T-cell (primary cell): Measurements from ENCODE around the gene NETO1. TPM values are rescaled to one million over a fixed set of nuclear protein-coding genes. Genes with fewer than 3 reads are reported as not detected.

Source experiments
- ATAC-seq, 4 experiments: fragments of 200-7000 bp in 3 of 4; fragments of 150-1000 bp in 1 of 4; cut with Tn5 transposase; replicated peaks in 1 of 4; 1 replicate in 3 of 4; 2 replicates in 1 of 4; pipeline ENCODE4 v1.10.0; 2021; ENCODE audit warnings: moderate library complexity in 3 of 4, mild to moderate bottlenecking in 2 of 4, moderate number of reproducible peaks in 1 of 4
- CTCF ChIA-PET, 2 donors: fragments of 300-600 bp; sonication (Branson Sonifier 250); formaldehyde crosslinking; loops; one replicate each; lab custom pipeline; 2022; ENCODE audit warnings: antibody characterized with exemption in 2 of 2; lab: Charles Lee
- POLR2A ChIA-PET, 2 donors: fragments of 300-600 bp; sonication (Branson Sonifier 250); formaldehyde crosslinking; loops; one replicate each; lab custom pipeline; 2022; ENCODE audit warnings: antibody characterized with exemption in 2 of 2; lab: Charles Lee
- DNase-seq, 35 experiments: peaks; one replicate each; pipeline versions ENCODE4 v3.0.0 to v3.0.0-alpha.2; 2013 to 2023
- H3K27ac ChIP-seq: one replicate; pipeline ENCODE4 v1.5.1; 2013; ENCODE audit warnings: low read length
- H3K27me3 ChIP-seq, 2 experiments: replicated peaks in 1 of 2; 1 replicate in 1 of 2; 2 replicates in 1 of 2; pipeline versions ENCODE4 v1.6.1 to v1.7.0; 2013; ENCODE audit warnings: low read length in 1 of 2, mixed read lengths in 1 of 2; ENCODE audit not compliant: control insufficient read depth in 2 of 2, insufficient read depth in 2 of 2; ENCODE audit errors: extremely low read depth in 1 of 2
- H3K36me3 ChIP-seq, 2 donors: 1 replicate in 1 of 2; 2 replicates in 1 of 2; pipeline versions ENCODE4 v1.6.1 to v1.7.0; 2013; ENCODE audit warnings: low read length in 1 of 2; ENCODE audit not compliant: control insufficient read depth in 2 of 2, insufficient read depth in 1 of 2; ENCODE audit errors: extremely low read depth in 1 of 2
- H3K4me1 ChIP-seq, 2 experiments: 1 replicate in 1 of 2; 2 replicates in 1 of 2; pipeline versions ENCODE4 v1.6.1 to v1.7.0; 2013; ENCODE audit warnings: low read length in 2 of 2, mixed read lengths in 1 of 2; ENCODE audit not compliant: insufficient read depth in 2 of 2, control insufficient read depth in 1 of 2; ENCODE audit errors: extremely low read depth in 1 of 2
- H3K4me3 ChIP-seq, 2 donors: 1 replicate in 1 of 2; 2 replicates in 1 of 2; pipeline versions ENCODE4 v1.5.1 to v1.7.0; 2013; ENCODE audit warnings: mild to moderate bottlenecking in 2 of 2, low read length in 1 of 2, moderate library complexity in 1 of 2; ENCODE audit not compliant: control insufficient read depth in 1 of 2; ENCODE audit errors: extremely low read depth in 1 of 2
- H3K9me3 ChIP-seq: 2 replicates; pipeline ENCODE4 v1.7.0; 2013
- H3K27ac Mint-ChIP-seq, 2 donors: one replicate each; pipeline ENCODE4 v1.8.0; 2020 to 2021; ENCODE audit warnings: mild to moderate bottlenecking in 2 of 2, mixed read lengths in 2 of 2
- H3K27me3 Mint-ChIP-seq, 2 donors: one replicate each; pipeline ENCODE4 v1.8.0; 2021 to 2022; ENCODE audit warnings: mixed read lengths in 2 of 2
- H3K36me3 Mint-ChIP-seq: one replicate; pipeline ENCODE4 v1.8.0; 2021; ENCODE audit warnings: mixed read lengths
- H3K4me1 Mint-ChIP-seq, 3 donors: one replicate each; pipeline ENCODE4 v1.8.0; 2020 to 2022; ENCODE audit warnings: mixed read lengths in 3 of 3, mild to moderate bottlenecking in 1 of 3
- H3K4me3 Mint-ChIP-seq, 3 donors: one replicate each; pipeline ENCODE4 v1.8.0; 2020 to 2022; ENCODE audit warnings: mild to moderate bottlenecking in 3 of 3, mixed read lengths in 3 of 3, moderate library complexity in 3 of 3
- H3K9me3 Mint-ChIP-seq, 3 donors: one replicate each; pipeline ENCODE4 v1.8.0; 2020 to 2022; ENCODE audit warnings: mixed read lengths in 3 of 3
- WGBS: methylation state at CpG from one replicate; pipeline ENCODE4 v1.1.5; 2013; ENCODE audit warnings: missing lambda C conversion rate; ENCODE audit not compliant: insufficient coverage; 5-methylcytosine and 5-hydroxymethylcytosine counted together
- total RNA-seq, 35 experiments: library from RNA in 6 of 35; stranded (reverse) in 6 of 35; fragments of 120-200 nt in 1 of 35; gene quantifications; one replicate each; pipeline versions ENCODE4 v1.2.1 to v1.2.4 and lab custom pipeline; 2013 to 2026

Gene NETO1
- total RNA-seq, 5 donors from 2014 or later (not counting 1 experiment from before 2014, with no cell fraction given) = 0.19 TPM; not detected in 4

DNA sequence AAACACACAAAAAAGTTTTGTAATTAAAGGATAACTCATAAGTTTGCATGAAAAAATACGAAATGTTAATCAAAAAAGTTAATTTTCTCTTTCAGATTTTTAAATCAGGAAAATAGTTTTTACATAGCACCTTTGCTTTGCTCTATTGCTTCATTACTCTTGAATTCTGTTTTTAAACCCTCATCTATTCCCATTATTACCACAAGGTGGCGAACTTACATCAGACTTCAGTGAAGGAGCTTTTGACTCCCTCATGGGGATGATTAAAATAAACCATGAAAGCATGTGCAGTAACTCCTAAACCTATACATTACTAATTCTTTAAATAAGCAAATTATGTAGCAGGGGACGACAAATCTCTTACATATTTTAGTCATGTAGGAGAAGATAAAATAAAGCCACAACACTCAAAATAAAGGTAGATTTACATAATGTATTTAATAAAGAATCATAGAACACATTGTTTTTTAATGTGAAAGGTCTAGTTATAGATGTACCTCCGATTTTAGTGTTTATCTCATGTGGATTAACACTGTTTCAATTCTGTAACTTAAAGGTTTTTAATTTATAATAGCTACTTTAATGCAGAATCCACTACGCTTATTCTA lies 105.2 kb downstream of the NETO1 start:
- Mint-ChIP-seq H3K4me1 (no peaks in the 10 kb centered on the region), H3K4me3 (no peak overlapping the region), H3K27ac (no peak overlapping the region), H3K27me3 (no peaks in the 10 kb centered on the region), H3K9me3 (no peaks in the 10 kb centered on the region), H3K36me3 (no peaks in the 10 kb centered on the region)
- Histone ChIP-seq H3K4me3 (no peak overlapping the region), H3K27ac (no peak overlapping the region), H3K4me1 (no peaks in the 10 kb centered on the region), H3K36me3 (no peaks in the 10 kb centered on the region), H3K27me3 (no peaks in the 10 kb centered on the region), H3K9me3 (no peaks in the 10 kb centered on the region)
- ChIA-PET POLR2A (no interaction called here), CTCF (interaction anchor here (0.5 to 0.6 kb wide), 2 partner anchors 475 to 1592 kb away, joined by 3 to 7 read pairs; no protein-coding TSS in a partner anchor)
- no peak for ATAC-seq
- DNase-seq = peak in 1 of 35 experiments; percentile 35
- WGBS = no CpG with 5 or more reads among the region's 5 CpGs

DNA sequence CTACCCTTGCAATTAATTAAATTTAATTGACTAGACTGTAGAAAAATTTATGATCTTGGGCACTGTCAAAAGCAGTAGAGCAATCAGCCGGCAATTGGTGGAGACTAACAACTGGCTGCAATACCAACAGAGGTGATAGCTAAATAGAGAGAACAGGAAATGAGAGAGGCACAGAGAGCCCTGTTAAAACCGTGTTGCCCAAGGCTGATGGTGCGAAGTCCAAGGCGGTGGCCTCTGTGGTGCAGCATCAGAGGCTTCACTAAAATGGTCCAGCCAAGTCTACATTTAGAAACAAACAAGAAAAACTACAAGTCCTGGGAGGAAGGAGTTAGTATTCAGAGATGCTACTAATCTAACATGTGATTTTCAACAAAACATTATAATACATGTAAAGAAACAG lies 115.6 kb downstream of the NETO1 start:
- DNase-seq (no peak), ATAC-seq (no peak)
- ChIA-PET CTCF (no interaction called here), POLR2A (no interaction called here)
- Histone ChIP-seq H3K4me3 (no peak overlapping the region), H3K9me3 (no peaks in the 10 kb centered on the region), H3K4me1 (no peaks in the 10 kb centered on the region), H3K36me3 (no peaks in the 10 kb centered on the region), H3K27ac (no peak overlapping the region), H3K27me3 (no peaks in the 10 kb centered on the region)
- Mint-ChIP-seq H3K36me3 (no peaks in the 10 kb centered on the region), H3K27ac (no peak overlapping the region), H3K4me1 (no peaks in the 10 kb centered on the region), H3K27me3 (no peaks in the 10 kb centered on the region), H3K9me3 (no peaks in the 10 kb centered on the region), H3K4me3 (no peak overlapping the region)
- WGBS = 83% methylated on average over 1 of the region's 4 CpGs

DNA sequence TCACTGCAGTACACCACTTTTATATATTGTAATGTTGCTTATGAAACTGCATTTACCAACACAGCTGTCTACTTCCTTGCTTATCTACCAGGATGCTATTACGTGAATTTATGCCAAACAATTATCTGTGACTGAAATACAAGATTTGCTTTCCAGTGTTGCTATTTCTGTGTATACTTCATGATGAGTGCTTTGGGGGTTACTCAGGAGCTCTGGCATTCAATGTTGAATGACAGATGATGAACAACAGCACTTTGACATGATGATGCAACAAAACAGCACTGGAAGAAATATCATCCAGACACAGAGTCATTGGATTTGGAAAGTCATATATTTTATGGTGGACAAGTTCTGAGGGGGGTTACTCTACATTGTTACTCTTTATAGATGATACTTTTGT lies 125.8 kb downstream of the NETO1 start:
- ChIA-PET POLR2A (interaction anchor here in 1 of 2 donors (0.7 kb wide), 1 partner anchor 797 kb away, joined by 3 read pairs; no protein-coding TSS in a partner anchor), CTCF (no interaction called here)
- H3K27me3 ChIP-seq = no peaks in the 10 kb centered on the region
- no peaks in the 10 kb centered on the region for H3K9me3 ChIP-seq
- Mint-ChIP-seq H3K9me3 (peaks cover 0 to 2% (median 0%) of the 10 kb centered on the region in 3 donors), H3K36me3 (no peaks in the 10 kb centered on the region), H3K4me1 (no peaks in the 10 kb centered on the region), H3K27ac (no peak overlapping the region), H3K4me3 (no peak overlapping the region), H3K27me3 (no peaks in the 10 kb centered on the region)
- H3K27ac ChIP-seq = no peak overlapping the region
- ATAC-seq = no peak
- no peak overlapping the region for H3K4me3 ChIP-seq
- no peaks in the 10 kb centered on the region for H3K36me3 ChIP-seq
- DNase-seq = no peak
- no peaks in the 10 kb centered on the region for H3K4me1 ChIP-seq
- no CpG with 5 or more reads among the region's 1 CpG for WGBS

DNA sequence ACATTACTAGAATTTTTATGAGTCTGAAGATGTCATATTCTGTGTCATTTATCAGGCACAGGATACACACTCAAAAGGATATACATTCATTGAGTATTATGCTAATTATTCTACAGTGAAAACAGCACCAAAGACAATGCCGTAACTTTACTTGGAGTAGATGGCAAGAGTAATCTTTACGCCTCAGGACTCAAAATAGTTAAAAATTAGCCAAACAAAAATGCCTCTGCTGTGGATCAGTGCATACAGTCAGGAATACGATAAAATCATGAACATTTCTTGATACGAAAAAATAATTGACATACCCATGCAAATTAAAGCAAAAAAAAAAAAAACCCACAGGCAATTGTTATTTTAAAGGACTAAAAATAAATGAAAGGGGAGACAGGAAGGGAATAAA lies 129.7 kb downstream of the NETO1 start:
- no peaks in the 10 kb centered on the region for H3K36me3 Mint-ChIP-seq
- no peak overlapping the region for H3K4me3 Mint-ChIP-seq
- no peak overlapping the region for H3K27ac Mint-ChIP-seq
- Histone ChIP-seq H3K4me3 (no peak overlapping the region), H3K36me3 (no peaks in the 10 kb centered on the region), H3K9me3 (no peaks in the 10 kb centered on the region), H3K4me1 (no peaks in the 10 kb centered on the region), H3K27ac (no peak overlapping the region), H3K27me3 (no peaks in the 10 kb centered on the region)
- WGBS = 100% methylated on average over 2 of the region's 4 CpGs
- ChIA-PET POLR2A (no interaction called here), CTCF (no interaction called here)
- no peaks in the 10 kb centered on the region for H3K4me1 Mint-ChIP-seq
- peaks cover 0 to 2% (median 0%) of the 10 kb centered on the region in 3 donors for H3K9me3 Mint-ChIP-seq
- DNase-seq = no peak
- no peaks in the 10 kb centered on the region for H3K27me3 Mint-ChIP-seq
- ATAC-seq = no peak

DNA sequence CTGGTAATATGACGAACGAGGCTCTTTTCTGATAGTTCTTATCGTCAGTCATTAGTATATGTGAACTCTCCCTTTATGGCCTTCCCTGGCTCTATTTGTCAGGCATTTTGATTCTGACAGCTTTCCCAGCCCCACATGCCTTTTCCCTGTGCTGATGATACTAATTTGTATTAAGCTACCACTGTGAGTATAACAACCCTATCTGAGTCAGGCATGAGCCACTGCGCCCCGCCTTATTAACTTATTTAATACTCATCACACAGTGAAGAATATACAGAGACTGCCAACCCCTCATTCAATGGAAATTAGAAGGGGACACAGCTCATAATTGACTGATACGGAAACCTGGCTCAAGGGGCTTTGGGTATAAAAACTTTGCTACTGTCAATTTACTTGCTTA lies 140.0 kb downstream of the NETO1 start:
- Mint-ChIP-seq H3K36me3 (no peaks in the 10 kb centered on the region), H3K27me3 (no peaks in the 10 kb centered on the region), H3K4me3 (no peak overlapping the region), H3K9me3 (peaks cover 2 to 7% (median 3%) of the 10 kb centered on the region in 3 donors), H3K4me1 (no peaks in the 10 kb centered on the region), H3K27ac (no peak overlapping the region)
- WGBS = 88% methylated on average over 3 of the region's 6 CpGs
- Histone ChIP-seq H3K27ac (no peak overlapping the region), H3K27me3 (no peaks in the 10 kb centered on the region), H3K4me3 (no peak overlapping the region), H3K9me3 (no peaks in the 10 kb centered on the region), H3K36me3 (no peaks in the 10 kb centered on the region), H3K4me1 (no peaks in the 10 kb centered on the region)
- ATAC-seq (no peak), DNase-seq (no peak)
- ChIA-PET POLR2A (no interaction called here), CTCF (no interaction called here)

DNA sequence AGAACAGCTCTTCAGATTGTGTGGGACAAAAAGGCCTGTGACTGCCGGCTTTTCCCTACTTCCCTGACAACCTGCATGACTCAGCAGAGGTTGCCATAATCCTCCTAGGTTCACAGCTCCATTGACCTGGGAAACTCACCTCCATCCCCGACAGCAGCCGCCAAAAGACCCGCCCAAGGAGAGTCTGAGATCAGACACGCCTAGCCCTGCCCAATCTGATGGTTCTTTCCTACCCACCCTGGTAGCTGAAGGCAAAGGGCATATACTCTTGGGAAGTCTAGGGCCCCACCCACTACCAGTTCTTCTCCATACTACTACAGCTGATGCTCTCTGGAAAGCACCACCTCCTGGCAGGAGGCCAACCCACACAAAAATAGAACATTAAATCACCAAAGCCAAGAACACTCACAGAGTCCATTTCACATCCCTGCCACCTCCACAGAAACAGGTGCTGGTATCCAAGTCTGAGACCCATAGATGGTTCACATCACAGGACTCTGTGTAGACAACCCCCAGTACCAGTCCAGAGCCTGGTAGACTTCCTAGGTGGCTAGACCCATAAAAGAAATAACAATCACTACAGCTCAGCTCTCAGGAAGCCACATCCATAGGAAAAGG lies 140.6 kb downstream of the NETO1 start:
- ATAC-seq (no peak), DNase-seq (no peak)
- WGBS = 80% methylated on average over 1 of the region's 5 CpGs
- Histone ChIP-seq H3K27me3 (no peaks in the 10 kb centered on the region), H3K9me3 (no peaks in the 10 kb centered on the region), H3K27ac (no peak overlapping the region), H3K36me3 (no peaks in the 10 kb centered on the region), H3K4me1 (no peaks in the 10 kb centered on the region), H3K4me3 (no peak overlapping the region)
- H3K9me3 Mint-ChIP-seq = peaks cover 3 to 7% (median 3%) of the 10 kb centered on the region in 3 donors
- no peaks in the 10 kb centered on the region for H3K36me3 Mint-ChIP-seq
- no peaks in the 10 kb centered on the region for H3K4me1 Mint-ChIP-seq
- H3K4me3 Mint-ChIP-seq = no peak overlapping the region
- POLR2A ChIA-PET = no interaction called here
- H3K27me3 Mint-ChIP-seq = no peaks in the 10 kb centered on the region
- CTCF ChIA-PET = no interaction called here
- H3K27ac Mint-ChIP-seq = no peak overlapping the region
